ENCODE measurements around the gene NDUFV3.
A peak's percentile ranks its signal among the peaks of the same experiment; 100 is the strongest.

Gene NDUFV3

GRCh38 chr21:42878678-42878992 lies 14.5 kb upstream of the NDUFV3 start (continued):
- TF ChIP-seq MYNN (tag by site-specific recombination; IDR thresholded peaks at IDR 0.05; ENCODE audit: borderline replicate concordance) (no peak), ZNF2 (tag by site-specific recombination; IDR thresholded peaks at IDR 0.05) (0 out of 2 replicates have a peak, but pooled peaks have one; percentile 7), ZNF362 (tag by site-specific recombination; IDR thresholded peaks at IDR 0.05) (no peak), ZNF654 (tag by site-specific recombination; IDR thresholded peaks at IDR 0.05; ENCODE audit: low read depth) (no peak), ZNF416 (tag by site-specific recombination; IDR thresholded peaks at IDR 0.05) (no peak), ZNF843 (tag by site-specific recombination; IDR thresholded peaks at IDR 0.05) (no peak)

GRCh38 chr21:42878993-42879787 lies 13.9 kb upstream of the NDUFV3 start, which contains the start of gene WDR4:
WDR4 (minus strand) TSS chr21:42879539; CDS start chr21:42879495, 44 bp downstream.
- H3K27ac ChIP-seq (ENCODE audit: extremely low read depth, low read depth, low read length), result peak within 1 kb of the TSS; percentile 69
- POLR2A ChIA-PET, result interaction anchor here (1.0 to 2.5 kb wide), 5 partner anchors 8 to 18 kb away, joined by 3 to 23 read pairs (median 4); partner anchors contain the start of gene NDUFV3
- H3K36me3 ChIP-seq (ENCODE audit: control insufficient read depth in 2 of 2, insufficient read depth in 1 of 2, low read length in 2 of 2), result peaks cover 21 to 22% of the 10 kb centered on the region in 2 experiments; a peak in 2 of 3 replicates
- H3K9me3 ChIP-seq (ENCODE audit: control insufficient read depth, insufficient read depth, low read depth, low read length), result no peaks in the 10 kb centered on the region
- H3K4me3 ChIP-seq (ENCODE audit: low read depth, low read length), result peak within 1 kb of the TSS; percentile 87
- H3K4me1 ChIP-seq (ENCODE audit: control insufficient read depth, insufficient read depth, low read length), result no peaks in the 10 kb centered on the region
- CTCF ChIA-PET, result interaction anchor here (0.7 kb wide), 1 partner anchor 11 kb away, joined by 5 read pairs; no protein-coding TSS in a partner anchor
- TF ChIP-seq, protein P1, sequence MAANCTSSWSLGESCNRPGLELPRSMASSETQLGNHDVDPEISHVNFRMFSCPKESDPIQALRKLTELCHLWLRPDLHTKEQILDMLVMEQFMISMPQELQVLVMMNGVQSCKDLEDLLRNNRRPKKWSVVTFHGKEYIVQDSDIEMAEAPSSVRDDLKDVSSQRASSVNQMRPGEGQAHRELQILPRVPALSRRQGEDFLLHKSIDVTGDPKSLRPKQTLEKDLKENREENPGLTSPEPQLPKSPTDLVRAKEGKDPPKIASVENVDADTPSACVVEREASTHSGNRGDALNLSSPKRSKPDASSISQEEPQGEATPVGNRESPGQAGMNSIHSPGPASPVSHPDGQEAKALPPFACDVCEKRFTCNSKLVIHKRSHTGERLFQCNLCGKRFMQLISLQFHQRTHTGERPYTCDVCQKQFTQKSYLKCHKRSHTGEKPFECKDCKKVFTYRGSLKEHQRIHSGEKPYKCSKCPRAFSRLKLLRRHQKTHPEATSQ (tag by site-specific recombination; IDR thresholded peaks at IDR 0.05), result peak; percentile 92
- TF ChIP-seq ZNF169 (tag by site-specific recombination; IDR thresholded peaks at IDR 0.05), result no peak
- TF ChIP-seq ZFP41 (tag by site-specific recombination; IDR thresholded peaks at IDR 0.05; ENCODE audit: borderline replicate concordance), result no peak
- no peak for TF ChIP-seq ZNF155 (tag by site-specific recombination; IDR thresholded peaks at IDR 0.05)
- TF ChIP-seq ZNF530 (tag by site-specific recombination; IDR thresholded peaks at IDR 0.05; ENCODE audit: low read depth), result no peak
- TF ChIP-seq ZNF138 (tag by site-specific recombination; IDR thresholded peaks at IDR 0.05; ENCODE audit: borderline replicate concordance), result no peak
- no peak for TF ChIP-seq ZNF133 (tag by site-specific recombination; IDR thresholded peaks at IDR 0.05)
- no peak; the same call in 1 of the 2 replicates for TF ChIP-seq ZSCAN30 (tag by site-specific recombination; IDR thresholded peaks at IDR 0.05)
- peak; percentile 87 for TF ChIP-seq ZNF629 (tag by site-specific recombination; IDR thresholded peaks at IDR 0.05)
- TF ChIP-seq ZNF391 (tag by site-specific recombination; IDR thresholded peaks at IDR 0.05; ENCODE audit: borderline replicate concordance, low read depth), result peak; percentile 87; the same call in 1 of the 2 replicates
- no peak for TF ChIP-seq ZNF677 (tag by site-specific recombination; IDR thresholded peaks at IDR 0.05)
- 0 out of 2 replicates have a peak, but pooled peaks have one; percentile 22 for TF ChIP-seq ZIC2 (tag by site-specific recombination; IDR thresholded peaks at IDR 0.05)
- TF ChIP-seq ZNF19 (tag by site-specific recombination; IDR thresholded peaks at IDR 0.05; ENCODE audit: low read depth), result no peak
- no peak; the same call in 1 of the 2 replicates for TF ChIP-seq CTCF (tag by site-specific recombination; IDR thresholded peaks at IDR 0.05)
- 0 out of 2 replicates have a peak, but pooled peaks have one; percentile 81 for TF ChIP-seq ZNF837 (tag by site-specific recombination; IDR thresholded peaks at IDR 0.05)
- TF ChIP-seq GLIS1 (tag by site-specific recombination; IDR thresholded peaks at IDR 0.05), result peak; percentile 11
- TF ChIP-seq ZNF10 (tag by site-specific recombination; IDR thresholded peaks at IDR 0.05), result 0 out of 2 replicates have a peak, but pooled peaks have one; percentile 14
- no peak for TF ChIP-seq ZNF571 (tag by site-specific recombination; IDR thresholded peaks at IDR 0.05)
- peak; percentile 8; the same call in 1 of the 2 replicates for TF ChIP-seq BCL11A (tag by site-specific recombination; IDR thresholded peaks at IDR 0.05; ENCODE audit: low read depth)
- TF ChIP-seq, protein P2, sequence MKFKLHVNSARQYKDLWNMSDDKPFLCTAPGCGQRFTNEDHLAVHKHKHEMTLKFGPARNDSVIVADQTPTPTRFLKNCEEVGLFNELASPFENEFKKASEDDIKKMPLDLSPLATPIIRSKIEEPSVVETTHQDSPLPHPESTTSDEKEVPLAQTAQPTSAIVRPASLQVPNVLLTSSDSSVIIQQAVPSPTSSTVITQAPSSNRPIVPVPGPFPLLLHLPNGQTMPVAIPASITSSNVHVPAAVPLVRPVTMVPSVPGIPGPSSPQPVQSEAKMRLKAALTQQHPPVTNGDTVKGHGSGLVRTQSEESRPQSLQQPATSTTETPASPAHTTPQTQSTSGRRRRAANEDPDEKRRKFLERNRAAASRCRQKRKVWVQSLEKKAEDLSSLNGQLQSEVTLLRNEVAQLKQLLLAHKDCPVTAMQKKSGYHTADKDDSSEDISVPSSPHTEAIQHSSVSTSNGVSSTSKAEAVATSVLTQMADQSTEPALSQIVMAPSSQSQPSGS (tag by site-specific recombination; IDR thresholded peaks at IDR 0.05; ENCODE audit: low read depth), result peak; percentile 98
- peak; percentile 81 for TF ChIP-seq ZBTB17 (tag by site-specific recombination; IDR thresholded peaks at IDR 0.05)
- TF ChIP-seq, protein P3, sequence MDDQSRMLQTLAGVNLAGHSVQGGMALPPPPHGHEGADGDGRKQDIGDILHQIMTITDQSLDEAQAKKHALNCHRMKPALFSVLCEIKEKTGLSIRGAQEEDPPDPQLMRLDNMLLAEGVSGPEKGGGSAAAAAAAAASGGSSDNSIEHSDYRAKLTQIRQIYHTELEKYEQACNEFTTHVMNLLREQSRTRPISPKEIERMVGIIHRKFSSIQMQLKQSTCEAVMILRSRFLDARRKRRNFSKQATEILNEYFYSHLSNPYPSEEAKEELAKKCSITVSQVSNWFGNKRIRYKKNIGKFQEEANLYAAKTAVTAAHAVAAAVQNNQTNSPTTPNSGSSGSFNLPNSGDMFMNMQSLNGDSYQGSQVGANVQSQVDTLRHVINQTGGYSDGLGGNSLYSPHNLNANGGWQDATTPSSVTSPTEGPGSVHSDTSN (CRISPR knock-in tag; IDR thresholded peaks at IDR 0.05), result peak; percentile 80; the same call in 1 of the 2 replicates
- no peak for TF ChIP-seq ZNF121 (tag by site-specific recombination; IDR thresholded peaks at IDR 0.05)
- TF ChIP-seq KLF1 (tag by site-specific recombination; IDR thresholded peaks at IDR 0.05), result peak; percentile 46
